GM12878 (cell line): Measurements from ENCODE around the gene SFMBT1. TPM values are rescaled to one million over a fixed set of nuclear protein-coding genes. Genes with fewer than 3 reads are reported as not detected.

Experiments used
- ATAC-seq: fragments of 200-7000 bp; cut with Tn5 transposase; 3 replicates; pipeline ENCODE4 v1.9.1; 2020; ENCODE audit warnings: mild to moderate bottlenecking, moderate library complexity
- BruUV-seq: library from RNA; stranded (reverse); fragments of 400-500 nt; replicated peaks from 2 replicates; lab custom pipeline; 2021; lab: Mats Ljungman, UMichigan
- CTCF ChIA-PET: fragments of 300-600 bp; sonication (Branson Sonifier 250); formaldehyde crosslinking; extraction: SDS; loops from one replicate; lab custom pipeline; 2021; ENCODE audit warnings: inconsistent platforms; lab: Yijun Ruan, JAX
- POLR2A ChIA-PET: fragments of 350-600 bp; formaldehyde crosslinking; extraction: SDS; loops from one replicate; lab custom pipeline; 2021; ENCODE audit warnings: inconsistent platforms; lab: Charles Lee
- RAD21 ChIA-PET: fragments of 300-600 bp; sonication (Branson Sonifier 250); formaldehyde crosslinking; loops from one replicate; lab custom pipeline; 2023; ENCODE audit warnings: antibody characterized with exemption; ENCODE audit not compliant: unreplicated experiment; lab: Charles Lee
- SMC1A ChIA-PET: fragments of 300-600 bp; sonication (Branson Sonifier 250); formaldehyde crosslinking; loops from one replicate; lab custom pipeline; 2023; ENCODE audit not compliant: unreplicated experiment, uncharacterized antibody; lab: Charles Lee
- DNase-seq: peaks from one replicate; pipeline ENCODE4 v3.0.0-alpha.2; 2011; ENCODE audit warnings: low read depth, low spot score
- FAIRE-seq: peaks from 3 replicates; lab custom pipeline; 2011; peaks lifted over from hg19 to GRCh38; lab: Jason Lieb, UNC
- H2AFZ ChIP-seq: 2 replicates; pipeline ENCODE4 v1.6.0; 2011; ENCODE audit warnings: low read depth, low read length, control low read depth; ENCODE audit not compliant: control insufficient read depth
- H3K27ac ChIP-seq: 2 replicates; pipeline ENCODE4 v1.5.1; 2011; ENCODE audit warnings: control low read depth; ENCODE audit not compliant: control insufficient read depth, insufficient read depth
- H3K27me3 ChIP-seq, 2 experiments: replicated peaks in 1 of 2; 2 replicates each; pipeline versions ENCODE4 v1.6.0 to v1.6.1; 2011; ENCODE audit warnings: low read length in 1 of 2; ENCODE audit not compliant: control insufficient read depth in 2 of 2, insufficient read depth in 2 of 2
- H3K36me3 ChIP-seq, 2 experiments: 2 replicates each; pipeline ENCODE4 v1.5.1; 2011; ENCODE audit warnings: low read length in 1 of 2; ENCODE audit not compliant: control insufficient read depth in 2 of 2, insufficient read depth in 2 of 2
- H3K4me1 ChIP-seq: 2 replicates; pipeline ENCODE4 v1.6.1; 2011; ENCODE audit warnings: mild to moderate bottlenecking, low read length, moderate library complexity, mixed read lengths; ENCODE audit not compliant: control insufficient read depth, insufficient read depth
- H3K4me2 ChIP-seq: 2 replicates; pipeline ENCODE4 v1.6.0; 2011; ENCODE audit warnings: control low read depth; ENCODE audit not compliant: control insufficient read depth, insufficient read depth
- H3K4me3 ChIP-seq: fragments of 200-600 bp; sonication (generic); 2 replicates; pipeline ENCODE4 v1.5.1; 2016
- H3K79me2 ChIP-seq: 2 replicates; pipeline ENCODE4 v1.6.0; 2011; ENCODE audit warnings: low read length; ENCODE audit not compliant: control insufficient read depth, insufficient read depth
- H3K9ac ChIP-seq: 2 replicates; pipeline ENCODE4 v1.8.0; 2011; ENCODE audit warnings: low read length, control low read depth, mixed read lengths; ENCODE audit not compliant: control insufficient read depth, insufficient read depth
- H3K9me3 ChIP-seq: replicated peaks from 3 replicates; pipeline ENCODE4 v1.5.1; 2011; ENCODE audit warnings: mild to moderate bottlenecking, low read length; ENCODE audit not compliant: control insufficient read depth, insufficient read depth
- H4K20me1 ChIP-seq: 2 replicates; pipeline ENCODE4 v1.6.0; 2011; ENCODE audit not compliant: control insufficient read depth, insufficient read depth
- BCL3 ChIP-seq: IDR thresholded peaks from 2 replicates; pipeline ENCODE4 v1.6.1; 2011; ENCODE audit warnings: borderline replicate concordance, low read depth, mild to moderate bottlenecking, moderate library complexity, low read length; ENCODE audit not compliant: insufficient read depth, poor library complexity, severe bottlenecking
- EGR1 ChIP-seq, 2 experiments: IDR thresholded peaks; 1 replicate in 1 of 2; 2 replicates in 1 of 2; pipeline ENCODE4 v1.6.1; 2011 to 2012; ENCODE audit warnings: low read depth in 2 of 2, low read length in 2 of 2, borderline replicate concordance in 1 of 2, mild to moderate bottlenecking in 1 of 2, moderate library complexity in 1 of 2
- GABPA ChIP-seq: IDR thresholded peaks from 2 replicates; pipeline ENCODE4 v1.6.1; 2014; ENCODE audit warnings: antibody characterized with exemption, low read depth, mild to moderate bottlenecking, inconsistent platforms
- IRF3 ChIP-seq: fragments of 450-650 bp; IDR thresholded peaks from 2 replicates; pipeline ENCODE4 v1.6.1; 2014; ENCODE audit warnings: mild to moderate bottlenecking
- MTA2 ChIP-seq: fragments of 450-650 bp; IDR thresholded peaks from 2 replicates; pipeline ENCODE4 v1.6.1; 2016; ENCODE audit warnings: low read depth, mild to moderate bottlenecking, moderate library complexity
- NR2C1 ChIP-seq: fragments of 450-650 bp; IDR thresholded peaks from 2 replicates; pipeline ENCODE4 v1.6.1; 2017; ENCODE audit warnings: antibody characterized with exemption, mild to moderate bottlenecking, moderate library complexity
- NR2C2 ChIP-seq: IDR thresholded peaks from 2 replicates; pipeline ENCODE4 v1.6.1; 2011; ENCODE audit warnings: borderline replicate concordance, low read depth; ENCODE audit not compliant: control insufficient read depth, insufficient read length
- POLR2AphosphoS2 ChIP-seq: IDR thresholded peaks from 2 replicates; pipeline ENCODE4 v1.6.1; 2011; ENCODE audit warnings: low read depth, mild to moderate bottlenecking, low read length, improper control_type of control experiment, moderate library complexity
- POU2F2 ChIP-seq: IDR thresholded peaks from 3 replicates; pipeline ENCODE4 v1.6.1; 2011; ENCODE audit warnings: low read depth, mild to moderate bottlenecking, low read length, borderline replicate concordance
- PRDM15 ChIP-seq: fragments of 450-650 bp; formaldehyde crosslinking; IDR thresholded peaks from 2 replicates; pipeline ENCODE4 v1.4.0; 2020; ENCODE audit warnings: mild to moderate bottlenecking, moderate library complexity
- RELA ChIP-seq: fragments of 450-650 bp; IDR thresholded peaks from 2 replicates; pipeline ENCODE4 v1.8.0; 2014; ENCODE audit warnings: borderline replicate concordance; ENCODE audit not compliant: partially characterized antibody
- STAT1 ChIP-seq: fragments of 450-650 bp; conservative IDR thresholded peaks from 2 replicates; pipeline ENCODE4 v1.6.1; 2014; ENCODE audit warnings: antibody characterized with exemption, mild to moderate bottlenecking
- YY1 ChIP-seq: IDR thresholded peaks from 2 replicates; pipeline ENCODE4 v1.6.1; 2011; ENCODE audit warnings: low read depth, mild to moderate bottlenecking, low read length
- ZBTB4 ChIP-seq: fragments of 450-650 bp; formaldehyde crosslinking; IDR thresholded peaks from 2 replicates; pipeline ENCODE4 v1.4.0; 2022; ENCODE audit warnings: mild to moderate bottlenecking, moderate library complexity
- ZNF622 ChIP-seq: fragments of 450-650 bp; IDR thresholded peaks from 2 replicates; pipeline ENCODE4 v1.6.1; 2017; ENCODE audit warnings: mild to moderate bottlenecking, inconsistent platforms
- WGBS: methylation state at CpG from one replicate; pipeline ENCODE4 v1.1.6; 2016; ENCODE audit warnings: low lambda C conversion rate; ENCODE audit not compliant: insufficient replicate concordance, insufficient coverage; ENCODE audit errors: missing lambda C conversion rate; 5-methylcytosine and 5-hydroxymethylcytosine counted together
- in situ Hi-C: fragments of 300-500 bp; cut with MboI; formaldehyde crosslinking; loops from 9 replicates; pipeline ENCODE4 v1.14.3; 2018; ENCODE audit warnings: mixed read lengths
- intact Hi-C: fragments of 100-400 bp; cut with micrococcal nuclease; formaldehyde crosslinking; loops from one replicate; pipeline ENCODE4 v1.14.2; 2022; ENCODE audit not compliant: unreplicated experiment
- polyA plus RNA-seq, 11 experiments: library from polyadenylated mRNA; depleted of rRNA in 4 of 11; unstranded in 6 of 11; stranded (reverse) in 5 of 11; fragments of >200 nt; fragmentation: Nextera tagmentation in 4 of 11; fragmentation: Illumina TruSeq in 1 of 11; extraction: Ambion mirVana in 4 of 11; extraction: Trizol in 1 of 11; gene quantifications; 1 replicate in 1 of 11; 2 replicates in 10 of 11; pipeline versions ENCODE4 v1.2.1 to v1.2.3, GENCODE V29; 2011 to 2016; ENCODE audit warnings: inconsistent platforms in 2 of 11, missing spikeins in 2 of 11, low read depth in 1 of 11
- total RNA-seq, 4 experiments: library from RNA; depleted of rRNA in 3 of 4; stranded (reverse); fragments of >200 nt in 3 of 4; fragmentation: Illumina TruSeq in 1 of 4; extraction: Trizol in 1 of 4; gene quantifications; 2 replicates each; pipeline versions ENCODE4 v1.2.1 to v1.2.3, GENCODE V29; 2013 to 2021

The SFMBT1 gene
- total and polyA plus RNA-seq, 10 of the 15 experiments (the other 5 are each of a cell fraction or from before 2014, with no cell fraction given) = 3.2 to 19.5 (median 11.4) TPM

GRCh38 chr3:52887166-52887565 is 158.7 kb downstream of the SFMBT1 start:
- H3K4me3 ChIP-seq = no peak overlapping the region
- intact Hi-C loops = no loop called here
- peaks cover 12% of the 10 kb centered on the region for H3K79me2 ChIP-seq
- in situ Hi-C loops = no loop called here
- peaks cover 12% of the 10 kb centered on the region for H3K4me1 ChIP-seq
- 85% methylated on average over 4 of the region's 4 CpGs for WGBS
- DNase-seq = no peak
- ChIA-PET RAD21 (interaction anchor here (1.3 kb wide), 1 partner anchor 12 kb away, joined by 3 read pairs; no protein-coding TSS in a partner anchor), POLR2A (interaction anchor here (0.6 kb wide), 1 partner anchor 116 kb away, joined by 3 read pairs; no protein-coding TSS in a partner anchor), SMC1A (interaction anchor here (1.2 kb wide), 1 partner anchor 12 kb away, joined by 3 read pairs; no protein-coding TSS in a partner anchor), CTCF (no interaction called here)
- H3K9me3 ChIP-seq = no peaks in the 10 kb centered on the region; the same call in 1 of the 3 replicates
- FAIRE-seq = no peak
- no peaks in the 10 kb centered on the region for H4K20me1 ChIP-seq
- H3K9ac ChIP-seq = no peak overlapping the region
- H2AFZ ChIP-seq = no peak overlapping the region
- H3K27ac ChIP-seq = no peak overlapping the region
- H3K4me2 ChIP-seq = no peak overlapping the region
- no TSS peak for BruUV-seq
- ATAC-seq = no peak
- H3K36me3 ChIP-seq = peaks cover 2 to 9% of the 10 kb centered on the region in 2 experiments; a peak in 3 of 4 replicates
- no peaks in the 10 kb centered on the region for H3K27me3 ChIP-seq
- TF ChIP-seq NR2C2 (no peak), ZBTB4 (CRISPR knock-in tag) (no peak), NR2C1 (no peak), ZNF622 (no peak), RELA (no peak), EGR1 (IDR thresholded peaks at IDR 0.05; ENCODE audit: borderline replicate concordance in 1 of 2, low read depth in 2 of 2, low read length in 2 of 2) (no peak), YY1 (no peak), MTA2 (no peak), IRF3 (no peak), STAT1 (no peak), PRDM15 (CRISPR knock-in tag) (no peak), BCL3 (no peak), GABPA (no peak), POLR2AphosphoS2 (no peak), POU2F2 (no peak)
